Measurements from ENCODE around the gene COL24A1. TPM values are rescaled to one million over a fixed set of nuclear protein-coding genes. Genes with fewer than 3 reads are reported as not detected.
A peak's percentile ranks its signal among the peaks of the same experiment; 100 is the strongest.
"Not testable (repeated sequence)": the region's sequence is repeated elsewhere in the genome, so short reads cannot be mapped to it uniquely, and the experiment has no call there.

Gene COL24A1
- total RNA-seq, 1 donor from 2014 or later = 1.1 TPM

DNA sequence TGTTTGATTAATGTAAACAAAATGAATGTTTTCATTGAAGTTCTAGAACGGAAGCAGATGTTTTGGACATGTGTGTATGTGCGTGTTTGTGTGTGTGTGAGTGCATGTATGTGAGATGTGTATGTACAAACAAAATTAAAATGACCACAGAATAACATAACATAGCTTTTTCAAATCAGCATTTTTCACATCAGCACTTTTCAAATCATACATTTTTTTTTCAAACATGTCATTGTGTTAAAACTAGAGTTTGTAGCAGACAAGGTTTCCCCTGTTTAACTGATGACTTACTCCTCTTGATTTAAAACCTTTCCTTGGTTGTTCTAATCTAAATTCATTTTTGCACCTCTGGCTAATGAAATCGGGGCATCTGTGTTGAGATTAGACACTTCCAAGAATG, 412.8 kb downstream of the COL24A1 start:
- intact Hi-C loops (cut with DNase I) = no loop called here
- ATAC-seq = no peak
- Histone ChIP-seq H3K27me3 (ENCODE audit: low read depth) (no peaks in the 10 kb centered on the region), H3K4me1 (no peaks in the 10 kb centered on the region), H3K4me3 (no peak overlapping the region), H3K9me3 (no peaks in the 10 kb centered on the region), H3K27ac (no peak overlapping the region), H3K36me3 (no peaks in the 10 kb centered on the region)
- no peak for DNase-seq
- no peak for TF ChIP-seq CTCF (IDR thresholded peaks at IDR 0.05)

DNA sequence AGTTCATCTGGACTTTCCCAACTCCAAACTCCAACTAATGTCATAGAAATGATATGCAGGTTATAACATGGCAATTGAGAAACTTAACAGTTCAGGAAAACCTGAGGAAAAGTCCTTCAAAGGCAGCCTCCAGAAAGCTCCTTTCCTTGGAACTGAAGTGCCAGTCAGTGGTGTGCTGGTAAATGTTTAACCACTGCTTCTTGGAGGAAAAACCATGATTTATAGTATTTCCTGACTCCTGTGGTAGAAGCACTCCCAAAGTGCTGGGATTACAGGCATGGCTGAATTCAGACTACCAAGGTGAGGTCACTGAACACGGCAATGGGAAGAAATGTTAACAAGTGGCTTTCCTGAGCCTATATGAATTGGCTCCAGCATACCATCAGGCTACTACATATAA, 421.6 kb downstream of the COL24A1 start:
- DNase-seq = no peak
- H3K9me3 ChIP-seq = no peaks in the 10 kb centered on the region
- TF ChIP-seq CTCF (IDR thresholded peaks at IDR 0.05) = no peak
- no peaks in the 10 kb centered on the region for H3K27me3 ChIP-seq (ENCODE audit: low read depth)
- intact Hi-C loops (cut with DNase I) = no loop called here
- no peak for ATAC-seq
- no peak overlapping the region for H3K4me3 ChIP-seq
- no peak overlapping the region for H3K27ac ChIP-seq
- no peaks in the 10 kb centered on the region for H3K36me3 ChIP-seq
- no peaks in the 10 kb centered on the region for H3K4me1 ChIP-seq

- no peak for ATAC-seq
- intact Hi-C loops (cut with DNase I) = no loop called here
Measured at GRCh38 chr1:85718678-85719340, 437.8 kb downstream of the COL24A1 start.

GRCh38 chr1:85714418-85715114, 442.0 kb downstream of the COL24A1 start:
- ATAC-seq; H3K36me3 ChIP-seq; H3K4me1 ChIP-seq; H3K4me3 ChIP-seq; DNase-seq; H3K27ac ChIP-seq; intact Hi-C loops (cut with DNase I); H3K27me3 ChIP-seq (ENCODE audit: low read depth); H3K9me3 ChIP-seq: not testable (repeated sequence)

More at GRCh38 chr1:85718678-85719340, 437.8 kb downstream of the COL24A1 start:
- H3K27ac ChIP-seq = no peak overlapping the region
- no peak overlapping the region for H3K4me3 ChIP-seq
- no peak for TF ChIP-seq CTCF (IDR thresholded peaks at IDR 0.05)
- H3K27me3 ChIP-seq (ENCODE audit: low read depth) = no peaks in the 10 kb centered on the region
- peaks cover 17% of the 10 kb centered on the region for H3K9me3 ChIP-seq
- no peaks in the 10 kb centered on the region for H3K36me3 ChIP-seq
- no peaks in the 10 kb centered on the region for H3K4me1 ChIP-seq
- DNase-seq = no peak

DNA sequence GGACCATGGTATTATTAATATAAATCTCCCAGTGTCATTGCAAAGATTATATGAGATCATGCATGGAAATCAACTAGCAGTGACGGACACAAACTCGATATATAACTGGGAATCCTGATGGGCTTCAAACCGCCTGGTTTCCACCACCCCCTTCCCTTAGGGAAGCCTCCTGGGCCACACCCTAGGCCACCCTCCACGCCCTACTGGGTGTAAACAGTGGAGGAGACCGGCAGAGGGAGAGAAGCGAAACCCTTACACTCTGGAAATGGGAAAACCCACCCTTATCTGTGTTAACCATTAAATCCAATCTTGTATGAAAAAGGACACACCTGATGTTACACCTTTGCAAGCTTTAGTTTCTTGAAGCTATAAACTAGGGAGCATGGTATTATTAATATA, 447.7 kb downstream of the COL24A1 start:
- peak overlapping the region; percentile 84 for H3K4me3 ChIP-seq
- H3K27ac ChIP-seq = peak overlapping the region; percentile 87
- peaks cover 4% of the 10 kb centered on the region for H3K27me3 ChIP-seq (ENCODE audit: low read depth)
- intact Hi-C loops (cut with DNase I) = no loop called here
- H3K9me3 ChIP-seq = no peaks in the 10 kb centered on the region
- H3K36me3 ChIP-seq = peaks cover 15% of the 10 kb centered on the region
- no peak for TF ChIP-seq CTCF (IDR thresholded peaks at IDR 0.05)
- no peak for DNase-seq
- peaks cover 13% of the 10 kb centered on the region for H3K4me1 ChIP-seq
- peak in 1 of 2 donors; percentile 1 for ATAC-seq
